HepG2 (cell line): ENCODE measurements around the gene COPE. TPM values are rescaled to one million over a fixed set of nuclear protein-coding genes. Genes with fewer than 3 reads are reported as not detected.

Source experiments
- ASH2L ChIP-seq: fragments of 300-600, 200-600 bp; sonication (generic); IDR thresholded peaks from 2 replicates; pipeline ENCODE4 v1.7.0; 2017; ENCODE audit warnings: low read depth, mild to moderate bottlenecking, moderate library complexity, mixed read lengths, low read length; ENCODE audit not compliant: insufficient read length
- FOXJ3 ChIP-seq: sonication (generic); formaldehyde crosslinking; IDR thresholded peaks from 2 replicates; pipeline ENCODE4 v1.4.0; 2020; ENCODE audit warnings: missing genetic modification reagents, mild to moderate bottlenecking, borderline replicate concordance
- GABPA ChIP-seq, 2 experiments: IDR thresholded peaks; 2 replicates each; pipeline ENCODE4 v1.6.1; 2011 to 2016; ENCODE audit warnings: low read depth in 2 of 2, low read length in 1 of 2, missing biosample characterization in 1 of 2, missing genetic modification characterization in 1 of 2
- HNF1B ChIP-seq: sonication (generic); formaldehyde crosslinking; IDR thresholded peaks from 2 replicates; pipeline ENCODE4 v1.5.1; 2020; ENCODE audit warnings: mild to moderate bottlenecking, moderate library complexity, missing genetic modification reagents
- HOXA7 ChIP-seq: sonication (generic); formaldehyde crosslinking; IDR thresholded peaks from 2 replicates; pipeline ENCODE4 v1.8.1; 2022; ENCODE audit warnings: mild to moderate bottlenecking, missing genetic modification reagents, moderate library complexity
- KAT7 ChIP-seq: IDR thresholded peaks from 2 replicates; pipeline ENCODE4 v1.6.1; 2018; ENCODE audit warnings: borderline replicate concordance, missing compliant biosample characterization
- KAT8 ChIP-seq: IDR thresholded peaks from 2 replicates; pipeline ENCODE4 v1.6.1; 2016; ENCODE audit warnings: missing genetic modification reagents, missing compliant biosample characterization
- MED1 ChIP-seq: sonication (generic); formaldehyde crosslinking; IDR thresholded peaks from 2 replicates; pipeline ENCODE4 v1.4.0; 2020; ENCODE audit warnings: missing genetic modification reagents
- MEIS2 ChIP-seq: sonication (generic); formaldehyde crosslinking; IDR thresholded peaks from 2 replicates; pipeline ENCODE4 v1.9.0; 2021; ENCODE audit warnings: mild to moderate bottlenecking, missing genetic modification reagents
- MNT ChIP-seq: fragments of 450-650 bp; IDR thresholded peaks from 2 replicates; pipeline ENCODE4 v1.6.1; 2016
- RBM39 ChIP-seq: fragments of 200-400 bp; formaldehyde crosslinking; IDR thresholded peaks from one replicate; pipeline ENCODE4 v1.6.1; 2018; ENCODE audit warnings: antibody characterized with exemption, mild to moderate bottlenecking, low read depth, low read length; ENCODE audit not compliant: poor library complexity, severe bottlenecking
- RFXANK ChIP-seq: IDR thresholded peaks from 2 replicates; pipeline ENCODE4 v1.6.1; 2016
- SRY ChIP-seq: sonication (generic); formaldehyde crosslinking; IDR thresholded peaks from 2 replicates; pipeline ENCODE4 v1.8.0; 2022; ENCODE audit warnings: mild to moderate bottlenecking, missing genetic modification reagents
- TFDP2 ChIP-seq: sonication (generic); formaldehyde crosslinking; IDR thresholded peaks from 2 replicates; pipeline ENCODE4 v1.4.0; 2020; ENCODE audit warnings: missing genetic modification reagents
- YY1 ChIP-seq: IDR thresholded peaks from 2 replicates; pipeline ENCODE4 v1.6.1; 2011; ENCODE audit warnings: low read length, low read depth, moderate library complexity, mild to moderate bottlenecking; ENCODE audit not compliant: insufficient read depth, insufficient replicate concordance
- ZBTB1 ChIP-seq: sonication (generic); formaldehyde crosslinking; IDR thresholded peaks from 2 replicates; pipeline ENCODE4 v1.4.0; 2020; ENCODE audit warnings: missing genetic modification reagents, borderline replicate concordance
- ZBTB20 ChIP-seq: sonication (generic); formaldehyde crosslinking; IDR thresholded peaks from 2 replicates; pipeline ENCODE4 v1.8.1; 2023; ENCODE audit warnings: missing genetic modification reagents, low read depth, mild to moderate bottlenecking, borderline replicate concordance
- ZFX ChIP-seq: sonication (generic); formaldehyde crosslinking; IDR thresholded peaks from 2 replicates; pipeline ENCODE4 v1.4.0; 2020; ENCODE audit warnings: mild to moderate bottlenecking, low read depth, missing genetic modification reagents, moderate library complexity
- ZNF143 ChIP-seq: sonication (generic); formaldehyde crosslinking; IDR thresholded peaks from 2 replicates; pipeline ENCODE4 v1.4.0; 2020; ENCODE audit warnings: missing genetic modification reagents
- ZNF18 ChIP-seq: sonication (generic); formaldehyde crosslinking; IDR thresholded peaks from 2 replicates; pipeline ENCODE4 v1.8.0; 2022; ENCODE audit warnings: mild to moderate bottlenecking, missing genetic modification reagents; ENCODE audit not compliant: insufficient replicate concordance
- ZNF335 ChIP-seq: sonication (generic); formaldehyde crosslinking; IDR thresholded peaks from 2 replicates; pipeline ENCODE4 v1.4.0; 2020; ENCODE audit warnings: missing genetic modification reagents
- ZNF44 ChIP-seq: sonication (generic); formaldehyde crosslinking; IDR thresholded peaks from 2 replicates; pipeline ENCODE4 v1.5.1; 2020; ENCODE audit warnings: mild to moderate bottlenecking, missing genetic modification reagents
- ZNF562 ChIP-seq: sonication (generic); formaldehyde crosslinking; IDR thresholded peaks from 2 replicates; pipeline ENCODE4 v1.8.0; 2022; ENCODE audit warnings: missing genetic modification reagents, borderline replicate concordance
- polyA plus RNA-seq, 8 experiments: library from polyadenylated mRNA; depleted of rRNA in 3 of 8; stranded (reverse) in 7 of 8; unstranded in 1 of 8; fragments of >200 nt; fragmentation: Illumina TruSeq in 4 of 8; extraction: Trizol in 4 of 8; gene quantifications; 2 replicates each; pipeline versions ENCODE4 v1.2.1 to v1.2.3, GENCODE V29; 2011 to 2016; ENCODE audit warnings: low read depth in 4 of 8, missing spikeins in 1 of 8, mixed read lengths in 1 of 8; ENCODE audit not compliant: insufficient read depth in 1 of 8
- total RNA-seq, 5 experiments: library from RNA; depleted of rRNA; stranded (reverse); fragments of >200 nt; fragmentation: Illumina TruSeq; extraction: Trizol; gene quantifications; 2 replicates each; pipeline ENCODE4 v1.2.3, GENCODE V29; 2016; ENCODE audit warnings: low read depth in 1 of 5

The COPE gene
- total and polyA plus RNA-seq, 2 of the 13 experiments (the other 11 are each of a cell fraction or from before 2014, with no cell fraction given), result 189 to 205 TPM

GRCh38 chr19:18919086-18919899 is at the start of gene COPE, which contains the start of gene DDX49 (continued):
- TF ChIP-seq ZNF18 (CRISPR knock-in tag) (peak; percentile 40), KAT7 (CRISPR knock-in tag) (peak; percentile 30; the same call in 1 of the 2 replicates), RFXANK (CRISPR knock-in tag) (0 out of 2 replicates have a peak, but pooled peaks have one; percentile 43), MEIS2 (CRISPR knock-in tag) (0 out of 2 replicates have a peak, but pooled peaks have one; percentile 20), ZNF335 (CRISPR knock-in tag) (0 out of 2 replicates have a peak, but pooled peaks have one; percentile 23), MED1 (CRISPR knock-in tag) (peak; percentile 54), TFDP2 (peak; percentile 16; the same call in 1 of the 2 replicates), ZBTB1 (CRISPR knock-in tag) (peak; percentile 34; the same call in 1 of the 2 replicates), YY1 (peak; percentile 92), KAT8 (CRISPR knock-in tag) (peak; percentile 99), HOXA7 (CRISPR knock-in tag) (no peak), GABPA (IDR thresholded peaks at IDR 0.05; ENCODE audit: low read depth, low read length) (peak; percentile 79), GABPA (CRISPR knock-in tag; IDR thresholded peaks at IDR 0.05; ENCODE audit: low read depth) (peak; percentile 96), ZNF143 (peak; percentile 96), MNT (peak; percentile 83), FOXJ3 (CRISPR knock-in tag) (peak; percentile 42; the same call in 1 of the 2 replicates), HNF1B (peak; percentile 80; the same call in 1 of the 2 replicates), ZBTB20 (no peak), ZFX (CRISPR knock-in tag) (peak; percentile 62; the same call in 1 of the 2 replicates), SRY (no peak; the same call in 1 of the 2 replicates), ZNF562 (no peak), ZNF44 (no peak), RBM39 (peak; percentile 28), ASH2L (peak; percentile 60)
